OCI-LY7 (cell line): Measurements from ENCODE around the gene DLGAP1.

Experiments
- CTCF ChIP-seq: fragments of 200-600 bp; sonication (generic); conservative IDR thresholded peaks from 2 replicates; pipeline ENCODE4 v1.5.1; 2014; ENCODE audit warnings: mild to moderate bottlenecking, antibody characterized with exemption, low read length, moderate library complexity, mixed read lengths
- EZH2phosphoT487 ChIP-seq: fragments of 200-600 bp; sonication (generic); IDR thresholded peaks from 2 replicates; pipeline ENCODE4 v1.6.1; 2018; ENCODE audit warnings: low read depth, borderline replicate concordance, mild to moderate bottlenecking, mixed run types, antibody characterized with exemption, low read length, moderate library complexity, mixed read lengths

DNA sequence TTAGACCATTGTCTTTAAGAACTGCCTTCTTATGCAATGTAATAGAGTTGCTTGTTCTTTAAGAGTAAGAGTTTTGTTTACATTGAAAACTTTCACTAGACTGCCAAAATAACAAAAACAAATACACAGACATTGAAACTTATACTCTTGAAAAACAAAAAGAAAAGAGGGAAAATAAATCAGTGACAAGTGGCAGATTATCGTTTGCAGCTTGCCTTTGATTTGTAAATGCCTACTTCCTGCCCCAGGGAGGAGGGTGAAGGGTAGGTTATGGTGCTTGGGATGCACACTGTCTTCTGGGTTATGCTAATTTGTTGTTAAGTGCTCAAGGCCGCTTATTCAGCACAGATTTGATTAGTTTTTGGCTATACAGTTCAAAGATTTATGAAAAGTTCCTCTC, 806.5 kb downstream of the DLGAP1 start:
- TF ChIP-seq CTCF (no peak), EZH2phosphoT487 (no peak)
